HEK293 (cell line): Measurements from ENCODE around the gene NCOA3.

Experiments
- CTCF ChIP-seq: fragments of 450-650 bp; formaldehyde crosslinking; IDR thresholded peaks from 2 replicates; pipeline ENCODE4 v1.5.1; 2016; ENCODE audit warnings: missing biosample characterization, missing genetic modification characterization
- ZNF677 ChIP-seq: fragments of 450-650 bp; IDR thresholded peaks from 2 replicates; pipeline ENCODE4 v1.5.0; 2018; ENCODE audit warnings: missing biosample characterization, mild to moderate bottlenecking, missing genetic modification characterization, moderate library complexity

- no peak for TF ChIP-seq CTCF (tag by site-specific recombination)
- no peak for TF ChIP-seq ZNF677
These were observed 109.2 kb downstream of the NCOA3 start for GRCh38 chr20:47610945-47611250.
